GM19351 (cell line): Measurements from ENCODE around the gene TRIM40.

ENCODE experiments used
- ATAC-seq: cut with Tn5 transposase; IDR thresholded peaks from one replicate; pipeline ENCODE4 v1.9.1; 2021; ENCODE audit warnings: mild to moderate bottlenecking, moderate library complexity; ENCODE audit not compliant: unreplicated experiment

Gene TRIM40

GRCh38 chr6:30147096-30147495 is 11.2 kb downstream of the TRIM40 start:
- ATAC-seq: no peak

DNA sequence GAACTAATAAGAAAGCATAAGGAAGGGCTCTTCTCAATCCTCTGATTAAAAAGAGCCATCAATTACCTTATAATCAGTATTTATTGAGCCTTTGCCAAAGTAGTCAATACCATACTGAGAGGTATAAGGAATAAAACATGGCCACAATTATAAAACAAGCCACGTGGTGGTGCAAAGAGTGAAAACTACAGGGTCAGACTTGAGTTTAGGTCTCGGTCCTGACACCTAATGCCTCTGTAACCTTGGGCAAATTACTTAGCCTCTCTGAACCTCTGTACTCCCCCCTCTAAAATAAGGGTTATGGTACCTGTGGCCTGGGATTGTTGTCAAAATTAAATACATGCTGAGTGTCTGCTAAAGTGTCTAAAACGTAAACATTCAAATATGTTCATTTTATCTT is 13.3 kb downstream of the TRIM40 start:
- ATAC-seq: no peak

DNA sequence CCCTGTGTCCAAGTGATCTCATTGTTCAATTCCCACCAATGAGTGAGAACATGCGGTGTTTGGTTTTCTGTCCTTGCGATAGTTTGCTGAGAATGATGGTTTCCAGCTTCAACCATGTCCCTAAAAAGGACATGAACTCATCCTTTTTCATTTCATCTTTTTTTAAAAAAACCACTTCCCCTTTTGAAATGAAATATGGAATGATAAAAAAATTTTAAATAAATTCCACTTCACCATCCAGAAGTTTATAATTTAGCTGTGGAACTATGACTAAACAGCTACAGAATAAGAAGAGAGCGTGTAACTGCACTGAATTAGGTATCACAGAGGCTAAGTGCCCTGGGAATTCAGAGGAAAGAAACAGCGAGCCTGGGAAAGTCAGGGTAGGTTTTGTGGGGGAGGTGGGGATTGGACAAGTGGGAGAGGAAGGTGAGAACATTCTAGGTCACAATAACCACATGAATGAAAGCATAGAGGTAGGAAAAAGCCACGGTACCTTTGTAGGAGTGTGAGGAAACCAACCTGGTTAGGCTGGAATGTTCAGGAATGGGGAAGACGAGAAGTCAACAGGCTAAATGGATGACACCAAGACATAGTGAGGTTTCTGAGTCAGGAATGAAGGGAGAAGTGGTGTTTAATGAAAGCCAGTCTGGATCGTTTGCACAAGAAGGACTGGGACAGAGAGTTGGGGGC is 14.1 kb downstream of the TRIM40 start:
- ATAC-seq: no peak

- no peak for ATAC-seq
These were observed 14.9 kb downstream of the TRIM40 start for GRCh38 chr6:30150671-30151395.

GRCh38 chr6:30151580-30151979 is 15.6 kb downstream of the TRIM40 start:
- no peak for ATAC-seq

GRCh38 chr6:30152016-30152673 is 16.2 kb downstream of the TRIM40 start:
- no peak for ATAC-seq

DNA sequence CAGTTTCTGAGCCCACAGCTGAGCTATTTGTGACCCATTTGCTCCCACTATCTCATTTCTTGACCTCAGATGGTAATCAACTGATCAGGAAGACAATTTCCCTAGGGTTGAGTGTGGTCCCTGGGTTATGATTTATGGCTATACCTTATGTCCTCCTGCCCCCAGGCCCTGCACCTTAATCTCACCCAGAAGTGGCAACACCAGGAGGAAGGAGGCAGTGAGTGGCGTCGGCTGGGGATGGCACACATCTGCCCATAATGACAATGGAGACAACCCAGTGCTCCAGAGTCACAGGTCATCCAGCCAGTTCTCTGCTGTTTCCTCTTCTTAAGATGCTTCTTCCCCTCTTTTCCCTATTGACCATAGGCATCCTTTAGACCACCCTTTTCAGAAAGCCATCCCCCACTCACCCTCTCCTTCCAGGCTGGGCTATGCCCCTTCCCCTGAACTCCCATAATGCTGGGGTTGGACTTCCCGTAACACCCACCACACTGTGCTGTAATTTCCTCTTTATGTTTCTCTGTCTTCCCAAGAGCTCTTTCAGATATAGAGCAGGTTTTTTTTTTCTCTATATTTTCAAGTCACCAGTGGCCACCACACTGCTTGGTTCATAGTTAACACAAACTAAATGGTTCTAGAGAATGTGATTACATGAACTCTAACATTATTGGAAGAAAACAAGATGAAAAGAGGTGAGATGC is 17.1 kb downstream of the TRIM40 start:
- ATAC-seq: no peak

- ATAC-seq: no peak
These were observed 18.1 kb downstream of the TRIM40 start for GRCh38 chr6:30154061-30154460.

DNA sequence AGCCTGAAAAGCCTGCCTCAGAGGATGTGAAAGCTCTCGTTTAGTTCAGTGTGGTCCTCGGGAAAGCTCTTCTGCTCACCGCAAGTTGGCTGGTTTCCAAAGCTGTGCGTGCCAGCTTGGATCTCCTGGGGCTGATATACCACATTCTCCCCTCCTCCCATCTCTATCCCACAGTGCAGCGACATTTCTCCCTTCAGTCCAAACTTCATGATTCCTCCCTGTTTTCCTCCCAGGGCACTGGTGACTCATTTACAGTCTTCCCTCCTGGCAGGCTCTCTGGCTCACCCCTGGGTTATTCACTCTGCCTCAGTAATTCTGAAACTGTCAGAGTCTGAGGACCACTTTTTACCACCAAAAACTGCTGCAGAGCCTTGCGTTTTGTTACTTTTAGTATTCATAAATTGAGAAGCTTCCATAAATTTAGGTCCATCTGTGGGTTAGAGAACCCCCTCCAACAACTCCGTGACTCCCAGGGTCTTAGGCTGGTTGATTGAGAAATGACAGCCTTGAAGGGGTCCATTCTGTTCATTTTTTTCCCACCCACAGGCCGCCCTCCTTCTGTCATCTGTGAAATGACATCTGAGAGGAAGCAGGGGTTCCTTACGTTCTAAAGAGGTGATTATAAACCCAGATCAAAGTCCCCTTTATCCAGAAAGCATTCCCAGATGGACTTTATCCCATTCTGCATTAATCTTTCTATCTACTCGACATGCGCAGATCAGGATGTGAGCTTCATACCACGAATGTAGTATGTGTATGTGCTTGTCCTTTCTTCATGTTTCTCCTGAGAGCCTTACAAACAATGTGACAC is 19.0 kb downstream of the TRIM40 start:
- no peak for ATAC-seq

- ATAC-seq: no peak
These were observed 19.8 kb downstream of the TRIM40 start for GRCh38 chr6:30155520-30156261.

DNA sequence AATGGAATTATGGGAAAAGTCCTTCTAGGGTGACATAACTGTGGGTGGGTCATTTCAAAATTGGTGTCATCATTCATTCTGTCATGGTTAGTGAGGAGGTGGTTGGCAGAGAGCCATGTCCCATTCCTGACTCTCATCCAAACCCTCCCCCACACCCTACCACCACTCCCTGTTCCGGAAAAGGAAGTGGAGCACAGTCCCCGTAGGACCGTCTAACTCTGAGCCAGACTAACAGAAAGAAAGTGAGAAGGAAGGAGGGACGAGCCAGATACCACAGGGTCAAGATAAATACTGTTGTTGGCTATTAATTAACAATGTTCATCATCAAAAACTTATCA is 20.3 kb downstream of the TRIM40 start:
- no peak for ATAC-seq

- ATAC-seq: no peak
These were observed 20.8 kb downstream of the TRIM40 start for GRCh38 chr6:30156774-30157173.

DNA sequence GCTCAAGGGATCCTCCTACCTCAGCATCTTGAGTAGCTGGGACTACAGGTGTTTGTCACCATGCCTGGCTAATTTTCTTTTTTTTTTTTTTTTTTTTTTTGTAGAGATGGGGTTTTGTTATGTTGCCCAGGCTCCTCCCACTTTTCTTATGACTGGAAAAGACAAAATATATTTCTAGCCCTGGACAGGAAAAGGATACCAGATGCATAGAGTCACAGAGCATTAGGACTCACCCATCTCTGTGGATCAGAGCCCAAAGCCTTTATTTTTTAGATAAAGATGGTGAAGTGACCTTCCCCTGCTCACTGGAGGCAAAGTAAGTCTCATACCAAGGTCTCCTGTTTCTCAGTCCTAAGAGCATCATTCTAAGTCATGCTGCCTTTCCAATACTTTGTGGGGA is 21.6 kb downstream of the TRIM40 start:
- ATAC-seq: no peak

DNA sequence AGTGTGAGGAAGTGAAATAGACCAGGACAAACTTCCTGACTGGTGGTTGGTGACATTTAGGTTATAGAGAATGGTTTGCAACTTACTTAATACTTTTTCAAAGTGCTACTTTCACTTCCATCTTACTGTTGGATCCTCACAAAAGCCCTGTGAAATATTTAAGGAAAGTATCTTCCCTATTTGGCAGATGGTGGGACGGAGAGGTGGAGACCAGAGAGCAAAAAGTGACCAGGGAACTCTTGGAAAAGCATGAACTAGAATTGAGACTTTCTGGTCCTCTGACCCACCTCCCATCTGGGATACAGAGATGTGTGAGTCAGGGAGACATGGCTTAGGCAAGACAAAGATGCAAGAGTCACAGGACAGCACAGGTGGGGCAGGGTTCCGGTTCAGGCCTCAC is 22.1 kb downstream of the TRIM40 start:
- ATAC-seq: no peak

DNA sequence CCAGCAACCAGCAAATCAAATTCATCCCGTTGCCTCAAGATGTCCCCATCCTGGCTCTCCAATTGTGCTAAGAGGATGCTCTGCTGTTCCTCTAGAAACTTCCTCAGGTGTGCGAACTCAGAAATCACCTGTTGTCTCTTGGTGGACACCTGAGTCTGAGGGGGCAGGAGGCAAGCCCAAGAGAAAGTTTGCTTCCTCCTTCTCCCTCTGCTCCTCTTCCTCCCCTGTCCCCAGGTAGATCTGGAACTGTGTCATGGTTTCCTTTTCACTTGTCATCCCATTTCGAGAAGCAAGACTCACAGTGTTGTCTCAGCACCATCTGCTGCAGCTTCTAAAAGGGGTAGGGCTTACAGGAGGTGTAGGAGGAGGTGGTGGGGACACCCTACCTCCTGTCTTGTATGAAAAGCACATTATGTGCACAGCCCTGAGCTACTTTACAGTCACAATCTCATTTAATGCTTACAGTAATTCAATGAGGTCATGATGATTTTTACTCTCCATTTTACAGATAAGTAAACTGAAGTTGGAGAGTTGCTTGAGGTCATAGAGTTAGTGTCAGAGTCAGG is 22.6 kb downstream of the TRIM40 start:
- no peak for ATAC-seq

GRCh38 chr6:30160008-30160784 is 24.3 kb downstream of the TRIM40 start:
- ATAC-seq: no peak

- no peak for ATAC-seq
These were observed 25.0 kb downstream of the TRIM40 start, which contains the start of gene TRIM10 for GRCh38 chr6:30160785-30161531. Gene TRIM10, minus strand, starts transcription at chr6:30161211. Its CDS starts 353 bp downstream, at chr6:30160858.
